Endometrial microvascular endothelial cells (primary cell): Measurements from ENCODE around the gene CNOT6L. TPM values are rescaled to one million over a fixed set of nuclear protein-coding genes. Genes with fewer than 3 reads are reported as not detected.

Experiments
- in situ Hi-C: cut with HindIII; loops from 2 replicates; pipeline ENCODE4 v1.10.0; 2017; ENCODE audit warnings: low sequenced_read_pairs, low pct_unique_long_range_greater_than_20kb; ENCODE audit errors: inconsistent ontology term
- total RNA-seq: library from RNA; depleted of rRNA; stranded (reverse); fragments of >200 nt; gene quantifications from one replicate; pipeline ENCODE4 v1.2.3, GENCODE V29; 2015; ENCODE audit errors: inconsistent ontology term

Gene CNOT6L
- total RNA-seq, 1 donor from 2014 or later = 27.6 TPM

- in situ Hi-C loops = no loop called here
These were observed 7.1 kb upstream of the CNOT6L start for GRCh38 chr4:77826275-77826674.

- in situ Hi-C loops = no loop called here
These were observed 2.6 kb upstream of the CNOT6L start for GRCh38 chr4:77821775-77822174.

- in situ Hi-C loops = no loop called here
These were observed 1.7 kb upstream of the CNOT6L start for GRCh38 chr4:77820649-77821561.

GRCh38 chr4:77819843-77820648, 878 bp upstream of the CNOT6L start:
- in situ Hi-C loops = no loop called here

GRCh38 chr4:77819404-77819842, 255 bp upstream of the CNOT6L start:
- in situ Hi-C loops = no loop called here

- in situ Hi-C loops = no loop called here
These were observed 1.0 kb downstream of the CNOT6L start for GRCh38 chr4:77818073-77818601.

- in situ Hi-C loops = no loop called here
These were observed 1.7 kb downstream of the CNOT6L start for GRCh38 chr4:77817304-77818072.

- in situ Hi-C loops = no loop called here
These were observed 2.6 kb downstream of the CNOT6L start for GRCh38 chr4:77816546-77816945.

GRCh38 chr4:77815636-77816035, 3.5 kb downstream of the CNOT6L start:
- in situ Hi-C loops = no loop called here

GRCh38 chr4:77805840-77806239, 13.3 kb downstream of the CNOT6L start:
- in situ Hi-C loops = no loop called here

GRCh38 chr4:77804471-77804870, 14.7 kb downstream of the CNOT6L start:
- in situ Hi-C loops = no loop called here

GRCh38 chr4:77802402-77802801, 16.8 kb downstream of the CNOT6L start:
- in situ Hi-C loops = no loop called here

GRCh38 chr4:77801260-77801608, 17.9 kb downstream of the CNOT6L start:
- in situ Hi-C loops = no loop called here

- in situ Hi-C loops = no loop called here
These were observed 18.5 kb downstream of the CNOT6L start for GRCh38 chr4:77800483-77801259.

GRCh38 chr4:77800077-77800476, 19.1 kb downstream of the CNOT6L start:
- in situ Hi-C loops = no loop called here

- in situ Hi-C loops = no loop called here
These were observed 20.8 kb downstream of the CNOT6L start for GRCh38 chr4:77798385-77798784.

- in situ Hi-C loops = no loop called here
These were observed 21.9 kb downstream of the CNOT6L start for GRCh38 chr4:77797239-77797638.

GRCh38 chr4:77795326-77795725, 23.8 kb downstream of the CNOT6L start:
- in situ Hi-C loops = no loop called here
